ENCODE results near the gene BRD9.
"Not testable (repeated sequence)": the region's sequence is repeated elsewhere in the genome, so short reads cannot be mapped to it uniquely, and the experiment has no call there.

DNA sequence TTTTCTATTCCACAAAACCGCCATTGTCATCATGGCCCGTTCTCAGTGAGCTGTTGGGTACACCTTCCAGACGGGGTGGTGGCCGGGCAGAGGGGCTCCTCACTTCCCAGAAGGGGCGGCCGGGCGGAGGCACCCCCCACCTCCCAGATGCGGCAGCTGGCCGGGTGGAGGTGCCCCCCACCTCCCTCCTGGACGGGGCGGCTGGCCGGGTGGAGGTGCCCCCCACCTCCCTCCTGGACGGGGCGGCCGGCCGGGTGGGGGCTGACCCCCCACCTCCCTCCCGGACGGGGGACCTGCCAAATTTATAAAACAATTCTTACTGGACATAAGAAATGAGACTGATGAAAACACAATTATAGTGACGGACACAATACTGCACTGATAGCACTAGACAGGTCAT is 64.4 kb downstream of the BRD9 start:
- TF ChIP-seq, protein P1, sequence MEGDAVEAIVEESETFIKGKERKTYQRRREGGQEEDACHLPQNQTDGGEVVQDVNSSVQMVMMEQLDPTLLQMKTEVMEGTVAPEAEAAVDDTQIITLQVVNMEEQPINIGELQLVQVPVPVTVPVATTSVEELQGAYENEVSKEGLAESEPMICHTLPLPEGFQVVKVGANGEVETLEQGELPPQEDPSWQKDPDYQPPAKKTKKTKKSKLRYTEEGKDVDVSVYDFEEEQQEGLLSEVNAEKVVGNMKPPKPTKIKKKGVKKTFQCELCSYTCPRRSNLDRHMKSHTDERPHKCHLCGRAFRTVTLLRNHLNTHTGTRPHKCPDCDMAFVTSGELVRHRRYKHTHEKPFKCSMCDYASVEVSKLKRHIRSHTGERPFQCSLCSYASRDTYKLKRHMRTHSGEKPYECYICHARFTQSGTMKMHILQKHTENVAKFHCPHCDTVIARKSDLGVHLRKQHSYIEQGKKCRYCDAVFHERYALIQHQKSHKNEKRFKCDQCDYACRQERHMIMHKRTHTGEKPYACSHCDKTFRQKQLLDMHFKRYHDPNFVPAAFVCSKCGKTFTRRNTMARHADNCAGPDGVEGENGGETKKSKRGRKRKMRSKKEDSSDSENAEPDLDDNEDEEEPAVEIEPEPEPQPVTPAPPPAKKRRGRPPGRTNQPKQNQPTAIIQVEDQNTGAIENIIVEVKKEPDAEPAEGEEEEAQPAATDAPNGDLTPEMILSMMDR (optimal IDR thresholded peaks at IDR 0.05 in 1 of 3, IDR thresholded peaks at IDR 0.05 in 1 of 3, conservative IDR thresholded peaks at IDR 0.05 in 1 of 3; ENCODE audit: extremely low read depth in 1 of 3, insufficient read depth in 2 of 3, low read length in 3 of 3), result not testable (repeated sequence)
- TF ChIP-seq EZH2 (IDR thresholded peaks at IDR 0.05; ENCODE audit: low read length), result not testable (repeated sequence)
